Stimulated activated CD8-positive, alpha-beta memory T cell treated with anti-CD3 and anti-CD28 coated beads, Interleukin-15, amount 100 ng/mL, for 4 hours (primary cell): Measurements from ENCODE around the gene ARID1B.

Source experiments
- DNase-seq, 2 donors: peaks; one replicate each; pipeline ENCODE4 v3.0.0-alpha.2; 2020; ENCODE audit warnings: low read depth in 2 of 2

ARID1B gene

GRCh38 chr6:156988276-156989158 is 211.3 kb downstream of the ARID1B start:
- no peak for DNase-seq

GRCh38 chr6:156989159-156989806 is 212.1 kb downstream of the ARID1B start:
- no peak for DNase-seq

DNA sequence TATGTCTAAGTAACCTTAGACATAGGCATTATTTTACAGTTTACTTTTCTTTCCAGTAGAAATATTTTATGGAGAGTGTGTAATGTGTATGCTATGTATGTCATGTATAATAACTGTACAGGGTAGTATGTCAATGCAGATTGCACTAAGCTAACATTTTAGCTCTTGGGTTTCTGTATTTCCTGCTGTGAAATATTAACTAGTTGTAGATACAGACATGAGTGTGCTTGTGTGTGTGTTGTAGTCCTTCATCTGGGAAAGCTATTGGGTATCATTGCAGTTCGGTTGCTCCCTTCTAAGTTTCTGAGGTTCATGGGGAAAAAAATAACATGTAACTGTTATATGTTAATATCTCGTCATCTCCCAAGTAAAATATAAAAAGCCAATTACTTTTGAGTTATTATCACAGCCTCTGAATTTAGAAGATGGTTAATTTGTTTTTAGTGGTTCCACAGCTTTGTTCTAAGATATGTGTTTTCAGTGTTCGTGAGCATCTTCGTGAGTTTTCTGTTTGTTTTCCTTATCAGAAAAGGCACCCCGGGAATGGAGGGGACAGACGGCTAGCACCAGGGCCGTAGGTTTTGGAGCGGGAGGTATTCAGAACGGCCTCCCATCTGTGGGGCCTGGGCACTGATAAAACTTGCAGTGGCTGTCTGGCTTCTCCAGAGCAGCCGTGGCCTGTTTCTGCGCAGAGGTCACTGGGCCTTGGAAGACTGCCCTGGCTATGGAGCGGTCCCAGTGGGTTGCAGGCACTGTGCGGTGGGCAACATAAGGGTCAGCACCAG is 215.0 kb downstream of the ARID1B start:
- DNase-seq: no peak

DNA sequence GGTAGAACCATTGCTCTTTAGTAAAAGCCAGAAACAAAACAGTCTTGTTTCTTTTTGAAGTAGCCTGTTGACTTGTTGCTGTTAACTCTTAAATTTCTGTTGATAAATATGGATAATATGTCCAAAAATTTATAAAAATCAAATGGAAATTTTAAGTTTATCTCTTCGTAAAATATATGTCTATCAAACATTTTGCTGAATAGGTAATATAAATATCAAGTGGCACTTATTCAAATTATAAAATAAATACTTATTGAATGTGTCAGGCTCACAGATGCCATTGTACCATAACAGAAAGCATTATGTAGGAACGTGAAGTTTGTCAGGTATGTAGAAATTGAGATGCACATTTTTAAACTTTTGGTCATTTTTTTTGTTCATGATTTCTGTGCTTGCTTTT is 216.5 kb downstream of the ARID1B start:
- no peak for DNase-seq

GRCh38 chr6:156994215-156995076 is 217.3 kb downstream of the ARID1B start:
- no peak for DNase-seq

GRCh38 chr6:156995502-156995901 is 218.3 kb downstream of the ARID1B start:
- DNase-seq: no peak

DNA sequence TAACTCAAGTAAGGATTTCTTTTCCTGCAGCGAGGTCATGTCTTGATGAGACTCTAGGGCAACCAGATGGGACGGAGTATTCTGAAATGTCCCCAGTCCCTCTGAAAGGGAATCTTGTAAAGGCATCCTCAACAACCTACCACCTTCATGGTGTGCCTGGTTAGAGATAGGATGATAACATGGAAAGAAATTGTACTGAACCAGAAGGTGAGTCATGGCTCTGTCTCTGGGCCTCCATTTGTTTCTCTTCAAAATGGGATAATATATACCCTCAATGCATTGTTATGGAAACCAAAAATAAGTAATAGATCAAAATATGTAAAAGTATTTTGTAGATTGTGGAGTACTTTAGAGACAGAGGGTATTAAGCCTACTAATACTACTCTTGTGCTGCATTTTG is 219.1 kb downstream of the ARID1B start:
- no peak for DNase-seq

DNA sequence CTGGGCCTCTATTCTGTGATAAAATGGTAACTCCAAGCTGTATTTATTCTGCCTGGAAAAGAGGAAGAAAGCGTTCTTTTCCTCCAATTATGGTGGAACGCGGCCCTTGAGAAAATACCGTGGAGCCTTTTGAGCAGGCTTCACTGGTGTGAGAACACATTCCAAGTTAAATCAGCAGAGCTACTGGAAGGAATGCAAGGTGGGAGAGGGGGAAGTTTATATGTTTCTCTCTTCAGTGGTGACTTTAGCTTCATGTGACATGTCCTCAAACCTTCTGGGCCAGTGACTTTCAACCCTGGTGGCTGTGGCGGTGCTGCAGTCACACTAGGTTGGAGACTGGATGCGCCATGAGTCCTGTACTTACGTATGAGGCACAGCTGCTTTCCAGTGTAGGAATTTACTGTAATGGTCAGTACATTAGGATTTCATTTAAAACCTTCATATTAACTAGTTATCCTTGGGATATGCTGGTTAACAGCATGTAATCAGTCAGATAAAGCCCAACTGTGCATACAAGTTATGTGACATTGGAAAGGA is 221.7 kb downstream of the ARID1B start:
- no peak for DNase-seq

DNA sequence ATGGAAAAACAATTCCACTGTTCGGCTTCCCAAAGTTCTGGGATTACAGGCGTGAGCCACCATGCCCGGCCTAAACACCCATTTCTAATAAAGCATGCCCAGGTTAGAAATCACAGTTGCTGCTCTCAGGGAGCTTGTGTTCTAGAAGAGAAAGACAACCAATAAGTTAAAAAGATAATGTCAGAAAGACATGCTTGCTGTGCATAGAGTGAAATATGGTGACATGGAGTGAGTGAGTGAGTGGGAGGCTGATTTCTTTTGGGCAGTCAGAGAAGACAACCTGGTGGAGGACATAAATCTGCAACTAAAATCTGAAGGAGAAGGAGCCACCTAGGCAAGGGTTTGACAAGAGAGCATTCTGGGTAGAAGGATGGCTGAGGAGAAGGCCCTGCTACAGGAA is 222.6 kb downstream of the ARID1B start:
- no peak for DNase-seq

GRCh38 chr6:157001716-157002115 is 224.5 kb downstream of the ARID1B start:
- DNase-seq: no peak

GRCh38 chr6:157002774-157003173 is 225.6 kb downstream of the ARID1B start:
- DNase-seq: no peak

DNA sequence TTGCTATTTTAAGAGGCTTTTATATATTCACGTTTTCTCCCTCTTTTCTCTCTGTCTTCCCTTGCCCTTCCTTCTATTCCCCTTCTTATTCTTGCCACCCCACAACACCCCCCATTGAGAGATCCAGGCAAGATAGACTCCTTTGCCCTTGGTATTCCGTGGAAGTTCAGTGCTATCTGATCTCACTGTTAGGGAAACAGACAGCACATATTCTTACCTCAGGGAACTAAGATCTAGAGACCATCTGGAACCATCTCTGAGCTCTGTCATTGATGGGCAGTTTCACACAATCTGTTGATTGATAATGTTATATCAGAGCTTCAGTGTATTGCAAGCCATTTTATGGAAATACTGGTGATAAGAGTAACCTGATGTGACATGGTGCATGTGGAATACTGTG is 228.8 kb downstream of the ARID1B start:
- DNase-seq: no peak

- DNase-seq: no peak
Measured at GRCh38 chr6:157008568-157008967, 231.4 kb downstream of the ARID1B start.

- DNase-seq: no peak
Measured at GRCh38 chr6:157012355-157012754, 235.2 kb downstream of the ARID1B start.

- DNase-seq: no peak
Measured at GRCh38 chr6:157013649-157014304, 236.6 kb downstream of the ARID1B start.

DNA sequence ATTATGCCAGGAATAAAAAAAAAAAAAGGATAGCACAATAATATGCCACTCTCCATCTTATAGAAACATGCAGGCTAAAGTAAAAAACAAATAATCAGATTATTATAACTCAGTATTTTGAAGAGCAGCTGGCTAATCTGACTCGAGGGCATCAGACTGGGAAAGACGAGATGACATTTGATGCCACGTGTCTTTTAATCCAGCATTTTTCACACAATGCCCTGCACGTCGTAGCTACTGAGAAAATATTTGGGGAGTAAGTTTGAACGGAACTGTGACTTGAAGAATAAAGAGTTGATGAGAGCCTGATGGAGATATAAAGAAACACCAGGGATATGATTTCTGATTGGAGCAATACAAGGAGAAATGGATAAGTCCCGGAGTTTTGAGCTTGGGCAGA is 237.7 kb downstream of the ARID1B start:
- no peak for DNase-seq

DNA sequence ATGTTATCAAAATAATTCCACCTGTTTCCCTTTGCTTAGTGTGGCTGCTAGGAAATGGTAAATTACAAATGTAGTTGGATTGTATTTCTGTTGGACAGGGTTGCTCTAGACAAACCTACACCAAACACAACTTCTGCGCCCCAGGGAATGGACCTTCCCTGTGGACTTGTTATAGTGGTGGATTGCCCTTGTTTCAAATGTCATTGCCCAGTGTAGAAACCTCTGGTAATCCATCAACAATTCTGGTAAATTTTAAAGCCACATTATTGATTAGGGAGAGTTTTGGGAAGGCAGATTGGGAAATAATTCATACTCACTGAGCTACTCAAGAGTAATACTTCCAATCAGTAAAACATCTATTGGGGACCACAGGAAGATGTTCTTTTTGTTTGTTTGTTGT is 239.8 kb downstream of the ARID1B start:
- no peak for DNase-seq

DNA sequence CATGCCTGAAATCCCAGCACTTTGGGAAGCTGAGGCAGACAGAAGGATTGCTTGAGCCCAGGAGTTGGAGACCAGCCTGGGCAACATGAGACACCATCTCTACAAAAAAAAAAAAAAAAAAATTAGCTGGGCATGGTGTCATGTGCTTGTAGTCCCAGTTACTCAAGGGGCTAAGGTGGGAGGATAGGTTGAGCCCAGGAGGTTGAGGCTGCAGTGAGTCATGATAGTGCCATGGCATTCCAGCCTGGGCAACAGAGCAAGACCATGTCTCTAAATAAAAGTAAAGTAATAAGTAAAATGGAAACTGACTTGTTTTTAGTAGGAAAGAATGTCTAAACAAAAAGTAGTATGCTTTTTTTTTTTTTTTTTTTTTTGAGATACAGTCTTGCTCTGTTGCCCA is 240.7 kb downstream of the ARID1B start:
- DNase-seq: no peak

- no peak for DNase-seq
Measured at GRCh38 chr6:157019115-157019641, 242.0 kb downstream of the ARID1B start.

GRCh38 chr6:157019733-157020132 is 242.6 kb downstream of the ARID1B start:
- DNase-seq: no peak
